Kidney (tissue), 14 donors: ENCODE measurements around the gene XIST. TPM values are rescaled to one million over a fixed set of nuclear protein-coding genes. Genes with fewer than 3 reads are reported as not detected.

Source experiments
- DNase-seq, 5 donors: peaks; one replicate each; pipeline ENCODE4 v3.0.0-alpha.2; 2013 to 2020
- FAIRE-seq: peaks from 2 replicates; lab custom pipeline; 2012; peaks lifted over from hg19 to GRCh38; lab: Jason Lieb, UNC
- H3K27ac ChIP-seq, 2 donors: one replicate each; pipeline ENCODE4 v1.7.0; 2013; ENCODE audit warnings: low read depth in 2 of 2, low read length in 2 of 2, inconsistent platforms in 1 of 2
- H3K27me3 ChIP-seq: one replicate; pipeline ENCODE4 v1.7.1; 2013; ENCODE audit warnings: low read length, inconsistent platforms; ENCODE audit not compliant: control insufficient read depth, insufficient read depth
- H3K36me3 ChIP-seq, 3 donors: one replicate each; pipeline versions ENCODE4 v1.7.0 to v1.7.1; 2013; ENCODE audit warnings: low read length in 3 of 3, control low read depth in 1 of 3, inconsistent platforms in 1 of 3; ENCODE audit not compliant: insufficient read depth in 3 of 3, control insufficient read depth in 2 of 3
- H3K4me1 ChIP-seq, 3 donors: one replicate each; pipeline versions ENCODE4 v1.7.0 to v1.7.1; 2013; ENCODE audit warnings: low read length in 3 of 3, inconsistent platforms in 1 of 3, low read depth in 1 of 3; ENCODE audit not compliant: control insufficient read depth in 2 of 3, insufficient read depth in 2 of 3
- H3K4me3 ChIP-seq, 3 donors: one replicate each; pipeline versions ENCODE4 v1.7.0 to v1.8.1; 2013; ENCODE audit warnings: low read length in 3 of 3, control low read depth in 1 of 3, inconsistent platforms in 1 of 3
- H3K9ac ChIP-seq, 3 donors: one replicate each; pipeline versions ENCODE4 v1.7.0 to v1.7.1; 2013; ENCODE audit warnings: low read length in 3 of 3, control low read depth in 1 of 3, inconsistent platforms in 1 of 3
- H3K9me3 ChIP-seq, 3 donors: one replicate each; pipeline versions ENCODE4 v1.7.0 to v1.7.1; 2013; ENCODE audit warnings: low read length in 3 of 3, control low read depth in 1 of 3, inconsistent platforms in 1 of 3; ENCODE audit not compliant: control insufficient read depth in 2 of 3, insufficient read depth in 1 of 3
- CTCF ChIP-seq: IDR thresholded peaks from 3 replicates; pipeline ENCODE4 v1.5.1; 2012; ENCODE audit warnings: mild to moderate bottlenecking, moderate library complexity, borderline replicate concordance; ENCODE audit not compliant: insufficient read depth; ENCODE audit errors: extremely low read depth
- intact Hi-C: fragments of 100-400 bp; cut with DNase I; formaldehyde crosslinking; loops from one replicate; pipeline ENCODE4 v1.11.1; 2022
- polyA plus RNA-seq: library from polyadenylated mRNA; stranded (reverse); fragments of 350-450 nt; fragmentation: Illumina TruSeq; extraction: RNeasy Lipid Tissue Mini Kit (QIAGEN cat#74804); gene quantifications from one replicate; pipeline ENCODE4 v1.2.3, GENCODE V29; 2014; ENCODE audit warnings: low read depth, low replicate concordance; ENCODE audit not compliant: insufficient read depth
- total RNA-seq: library from RNA; stranded (reverse); fragmentation: NEBNext Ultra II Directional; extraction: Animal tissue kit (Norgen Biotek cat#: 25700); gene quantifications from one replicate; pipeline ENCODE4 v1.2.1, GENCODE V29; 2021
- donor health status: control.
- donor health status: control.
- donor health status: control.
- donor health status: control.
- donor health status: control.
- donor health status: DM: yes; HTN: yes; CAD: no.
- donor health status: Normal renal cell carcinoma (clear cell type).

Gene XIST
- total and polyA plus RNA-seq, 2 donors from 2014 or later = 343 TPM; not detected in 1

- Histone ChIP-seq H3K9me3 (no peaks in the 10 kb centered on the region), H3K27ac (no peak overlapping the region), H3K4me3 (peak overlapping the region in 1 of 3 donors; percentile 100), H3K36me3 (no peaks in the 10 kb centered on the region), H3K9ac (peak overlapping the region in 1 of 3 donors; percentile 99), H3K4me1 (no peaks in the 10 kb centered on the region), H3K27me3 (no peaks in the 10 kb centered on the region)
- intact Hi-C loops = no loop called here
- FAIRE-seq (no peak), DNase-seq (no peak)
- no peak for TF ChIP-seq CTCF
Observed at GRCh38 chrX:73852022-73852421, 492 bp downstream of the XIST start.

- no peak for TF ChIP-seq CTCF
- Histone ChIP-seq H3K9me3 (no peaks in the 10 kb centered on the region), H3K4me1 (no peaks in the 10 kb centered on the region), H3K9ac (peak overlapping the region in 1 of 3 donors; percentile 99), H3K27ac (no peak overlapping the region), H3K4me3 (peak overlapping the region in 1 of 3 donors; percentile 100), H3K27me3 (no peaks in the 10 kb centered on the region), H3K36me3 (no peaks in the 10 kb centered on the region)
- intact Hi-C loops = no loop called here
- DNase-seq (peak in 3 of 5 donors; percentile 95 to 97 (median 95)), FAIRE-seq (peak; percentile 50)
Observed at GRCh38 chrX:73851014-73852009, 1.2 kb downstream of the XIST start.

GRCh38 chrX:73850124-73851013 lies 2.1 kb downstream of the XIST start:
- Histone ChIP-seq H3K27ac (no peak overlapping the region), H3K27me3 (no peaks in the 10 kb centered on the region), H3K9ac (peak overlapping the region in 1 of 3 donors; percentile 51), H3K4me3 (peak overlapping the region in 1 of 3 donors; percentile 100), H3K36me3 (no peaks in the 10 kb centered on the region), H3K9me3 (no peaks in the 10 kb centered on the region), H3K4me1 (no peaks in the 10 kb centered on the region)
- intact Hi-C loops = no loop called here
- TF ChIP-seq CTCF = no peak
- DNase-seq = peak in 3 of 5 donors; percentile 5 to 46 (median 17)
- peak; percentile 21 for FAIRE-seq
